Neuronal stem cell (in vitro differentiated cells): ENCODE measurements around the gene ODAD4.

ENCODE experiments used
- DNase-seq: peaks from one replicate; pipeline ENCODE4 v3.0.0-alpha.2; 2013; ENCODE audit warnings: low spot score
- H2AFZ ChIP-seq: one replicate; pipeline ENCODE4 v1.6.1; 2013; ENCODE audit warnings: mild to moderate bottlenecking, low read length, inconsistent platforms
- H2AK5ac ChIP-seq: 2 replicates; pipeline ENCODE4 v1.6.1; 2013; ENCODE audit warnings: low read depth, mild to moderate bottlenecking, inconsistent platforms, low read length, moderate library complexity, mixed read lengths
- H2BK120ac ChIP-seq: 2 replicates; pipeline ENCODE4 v1.6.1; 2013; ENCODE audit warnings: low read depth, mild to moderate bottlenecking, inconsistent platforms, low read length, moderate library complexity, mixed read lengths
- H2BK12ac ChIP-seq: one replicate; pipeline ENCODE4 v1.6.1; 2013; ENCODE audit warnings: low read length, inconsistent platforms
- H2BK15ac ChIP-seq: 2 replicates; pipeline ENCODE4 v1.6.1; 2013; ENCODE audit warnings: mild to moderate bottlenecking, low read length, inconsistent platforms, mixed read lengths
- H2BK5ac ChIP-seq: one replicate; pipeline ENCODE4 v1.6.1; 2013; ENCODE audit warnings: inconsistent platforms, mild to moderate bottlenecking, low read length, moderate library complexity
- H3K14ac ChIP-seq: one replicate; pipeline ENCODE4 v1.6.1; 2013; ENCODE audit warnings: low read length, inconsistent platforms
- H3K18ac ChIP-seq: 2 replicates; pipeline ENCODE4 v1.6.1; 2013; ENCODE audit warnings: low read length, inconsistent platforms
- H3K23ac ChIP-seq: 2 replicates; pipeline ENCODE4 v1.6.1; 2013; ENCODE audit warnings: low read depth, mild to moderate bottlenecking, mixed read lengths, low read length, inconsistent platforms; ENCODE audit not compliant: poor library complexity
- H3K27ac ChIP-seq: replicated peaks from 3 replicates; pipeline ENCODE4 v1.5.1; 2013; ENCODE audit warnings: low read length, inconsistent platforms
- H3K27me3 ChIP-seq, 3 experiments: 2 replicates each; pipeline ENCODE4 v1.6.1; 2013; ENCODE audit warnings: low read length in 3 of 3, mild to moderate bottlenecking in 2 of 3, inconsistent platforms in 1 of 3, low read depth in 1 of 3, mixed read lengths in 1 of 3, moderate library complexity in 1 of 3; ENCODE audit not compliant: control insufficient read depth in 3 of 3, insufficient read depth in 3 of 3
- H3K36me3 ChIP-seq, 2 donors: replicated peaks in 1 of 2; 2 replicates each; pipeline ENCODE4 v1.6.1; 2013; ENCODE audit warnings: low read length in 2 of 2; ENCODE audit not compliant: control insufficient read depth in 2 of 2, insufficient read depth in 2 of 2
- H3K4ac ChIP-seq: 2 replicates; pipeline ENCODE4 v1.6.1; 2013; ENCODE audit warnings: inconsistent platforms, mild to moderate bottlenecking, low read length, moderate library complexity
- H3K4me1 ChIP-seq, 2 donors: 1 replicate in 1 of 2; 2 replicates in 1 of 2; pipeline ENCODE4 v1.6.1; 2013; ENCODE audit warnings: low read length in 2 of 2, low read depth in 1 of 2; ENCODE audit not compliant: control insufficient read depth in 2 of 2, insufficient read depth in 1 of 2
- H3K4me2 ChIP-seq: one replicate; pipeline ENCODE4 v1.6.1; 2013; ENCODE audit warnings: mild to moderate bottlenecking, low read length, inconsistent platforms; ENCODE audit not compliant: insufficient read depth, poor library complexity, severe bottlenecking
- H3K4me3 ChIP-seq, 2 donors: 2 replicates each; pipeline ENCODE4 v1.5.1; 2013; ENCODE audit warnings: low read length in 2 of 2, mild to moderate bottlenecking in 2 of 2, inconsistent platforms in 1 of 2, moderate library complexity in 1 of 2
- H3K79me1 ChIP-seq: one replicate; pipeline ENCODE4 v1.6.1; 2013; ENCODE audit warnings: low read depth, mild to moderate bottlenecking, inconsistent platforms, low read length, moderate library complexity
- H3K9ac ChIP-seq: one replicate; pipeline ENCODE4 v1.6.1; 2013; ENCODE audit warnings: mild to moderate bottlenecking, low read depth, low read length, inconsistent platforms; ENCODE audit not compliant: poor library complexity
- H3K9me3 ChIP-seq, 2 donors: replicated peaks in 1 of 2; 2 replicates each; pipeline versions ENCODE3 to v1.6.1; 2013; ENCODE audit warnings: low read length in 2 of 2, mild to moderate bottlenecking in 2 of 2, inconsistent platforms in 1 of 2, low read depth in 1 of 2, mixed read lengths in 1 of 2, moderate library complexity in 1 of 2; ENCODE audit not compliant: control insufficient read depth in 2 of 2, insufficient read depth in 1 of 2
- H4K8ac ChIP-seq: one replicate; pipeline ENCODE4 v1.6.1; 2013; ENCODE audit warnings: low read depth, mild to moderate bottlenecking, inconsistent platforms, low read length, moderate library complexity
- H4K91ac ChIP-seq: one replicate; pipeline ENCODE4 v1.6.1; 2013; ENCODE audit warnings: low read length, low read depth, mild to moderate bottlenecking, inconsistent platforms; ENCODE audit not compliant: poor library complexity
- WGBS, 2 donors: extraction: QIAGEN DNeasy Blood & Tissue Kit; methylation state at CpG; one replicate each; pipeline ENCODE4 v1.1.7; 2013; ENCODE audit warnings: missing lambda C conversion rate in 2 of 2, mixed read lengths in 1 of 2; ENCODE audit not compliant: insufficient read length in 2 of 2, insufficient replicate concordance in 1 of 2; ENCODE audit errors: extremely low coverage in 2 of 2; 5-methylcytosine and 5-hydroxymethylcytosine counted together

ODAD4 gene

GRCh38 chr17:41972571-41973407 lies 42.4 kb downstream of the ODAD4 start:
- H3K4me2 ChIP-seq: no peak overlapping the region
- H3K4me3 ChIP-seq: peak overlapping the region in 1 of 2 donors; percentile 8
- no CpG with 5 or more reads among the region's 22 CpGs for WGBS, 2 donors
- no peaks in the 10 kb centered on the region for H3K27me3 ChIP-seq
- no peak overlapping the region for H2BK15ac ChIP-seq
- DNase-seq: no peak
- peaks cover 72 to 99% of the 10 kb centered on the region in 2 donors for H3K36me3 ChIP-seq
- no peak overlapping the region for H3K4ac ChIP-seq
- H2AK5ac ChIP-seq: no peak overlapping the region
- peak overlapping the region; percentile 72 for H4K8ac ChIP-seq
- peaks cover under 1 to 2% of the 10 kb centered on the region in 2 donors for H3K4me1 ChIP-seq
- H3K23ac ChIP-seq: peak overlapping the region; percentile 50
- H2BK5ac ChIP-seq: no peak overlapping the region
- H3K27ac ChIP-seq: no peak overlapping the region
- H3K18ac ChIP-seq: no peak overlapping the region
- no peak overlapping the region for H2BK12ac ChIP-seq
- H3K9ac ChIP-seq: peak overlapping the region; percentile 30
- peaks cover 4 to 10% of the 10 kb centered on the region in 2 donors for H3K9me3 ChIP-seq
- no peak overlapping the region for H2BK120ac ChIP-seq
- no peak overlapping the region for H2AFZ ChIP-seq
- peaks cover 3% of the 10 kb centered on the region for H3K79me1 ChIP-seq
- H3K14ac ChIP-seq: no peak overlapping the region
- H4K91ac ChIP-seq: no peak overlapping the region

- peaks cover 0 to 2% of the 10 kb centered on the region in 2 donors for H3K4me1 ChIP-seq
- no peak for DNase-seq
- peak overlapping the region in 1 of 2 donors; percentile 50 for H3K4me3 ChIP-seq
- H3K23ac ChIP-seq: peak overlapping the region; percentile 90
- no peak overlapping the region for H3K14ac ChIP-seq
- no peaks in the 10 kb centered on the region for H3K27me3 ChIP-seq
- H3K79me1 ChIP-seq: peaks cover 3% of the 10 kb centered on the region
- H2BK12ac ChIP-seq: no peak overlapping the region
- H3K36me3 ChIP-seq: peaks cover 72 to 99% of the 10 kb centered on the region in 2 donors
- no peak overlapping the region for H2AFZ ChIP-seq
- no CpG with 5 or more reads among the region's 19 CpGs for WGBS, 2 donors
- H2BK5ac ChIP-seq: no peak overlapping the region
- no peak overlapping the region for H3K4ac ChIP-seq
- no peak overlapping the region for H3K4me2 ChIP-seq
- no peak overlapping the region for H4K91ac ChIP-seq
- no peak overlapping the region for H2BK15ac ChIP-seq
- no peak overlapping the region for H3K27ac ChIP-seq
- no peak overlapping the region for H2AK5ac ChIP-seq
- H3K18ac ChIP-seq: no peak overlapping the region
- no peak overlapping the region for H4K8ac ChIP-seq
- peaks cover 4 to 7% of the 10 kb centered on the region in 2 donors for H3K9me3 ChIP-seq
- peak overlapping the region; percentile 30 for H3K9ac ChIP-seq
- H2BK120ac ChIP-seq: no peak overlapping the region
Measured at GRCh38 chr17:41973408-41973811, 43.0 kb downstream of the ODAD4 start.

- no peak overlapping the region for H2BK15ac ChIP-seq
- no peak overlapping the region for H2AK5ac ChIP-seq
- H3K18ac ChIP-seq: no peak overlapping the region
- H3K9ac ChIP-seq: no peak overlapping the region
- H2BK120ac ChIP-seq: no peak overlapping the region
- no peak overlapping the region for H3K14ac ChIP-seq
- H3K4me2 ChIP-seq: no peak overlapping the region
- H2BK5ac ChIP-seq: no peak overlapping the region
- peaks cover 0 to 1% of the 10 kb centered on the region in 2 donors for H3K9me3 ChIP-seq
- no peak overlapping the region for H2BK12ac ChIP-seq
- H3K27me3 ChIP-seq: no peaks in the 10 kb centered on the region
- H3K79me1 ChIP-seq: peaks cover 3% of the 10 kb centered on the region
- no peak overlapping the region for H4K8ac ChIP-seq
- no CpG with 5 or more reads among the region's 6 CpGs for WGBS, 2 donors
- H3K23ac ChIP-seq: no peak overlapping the region
- H2AFZ ChIP-seq: no peak overlapping the region
- no peak overlapping the region for H3K27ac ChIP-seq
- H3K4ac ChIP-seq: no peak overlapping the region
- peaks cover 66 to 98% of the 10 kb centered on the region in 2 donors for H3K36me3 ChIP-seq
- no peaks in the 10 kb centered on the region for H3K4me1 ChIP-seq
- H3K4me3 ChIP-seq: no peak overlapping the region
- no peak for DNase-seq
- no peak overlapping the region for H4K91ac ChIP-seq
Measured at GRCh38 chr17:41974031-41974430, 43.6 kb downstream of the ODAD4 start.

- H2BK120ac ChIP-seq: no peak overlapping the region
- no peak overlapping the region for H3K4me2 ChIP-seq
- H3K79me1 ChIP-seq: peaks cover 3% of the 10 kb centered on the region
- no peak overlapping the region for H3K23ac ChIP-seq
- no peak overlapping the region for H2BK12ac ChIP-seq
- H3K27me3 ChIP-seq: no peaks in the 10 kb centered on the region
- H3K18ac ChIP-seq: no peak overlapping the region
- no peak overlapping the region for H3K9ac ChIP-seq
- no peak overlapping the region for H3K14ac ChIP-seq
- H3K4me1 ChIP-seq: no peaks in the 10 kb centered on the region
- no peak overlapping the region for H2BK15ac ChIP-seq
- no peak overlapping the region for H4K91ac ChIP-seq
- no peak overlapping the region for H3K4ac ChIP-seq
- peaks cover 64 to 95% of the 10 kb centered on the region in 2 donors for H3K36me3 ChIP-seq
- H3K27ac ChIP-seq: no peak overlapping the region
- DNase-seq: no peak
- H4K8ac ChIP-seq: no peak overlapping the region
- no peak overlapping the region for H2BK5ac ChIP-seq
- H3K4me3 ChIP-seq: no peak overlapping the region
- no peaks in the 10 kb centered on the region for H3K9me3 ChIP-seq
- H2AFZ ChIP-seq: no peak overlapping the region
- H2AK5ac ChIP-seq: no peak overlapping the region
- WGBS, 2 donors: no CpG with 5 or more reads among the region's 5 CpGs
Measured at GRCh38 chr17:41974658-41975057, 44.2 kb downstream of the ODAD4 start.
